OCI-LY1 (cell line): ENCODE data around the gene CUX1.

Source experiments
- H2AFZ ChIP-seq: fragments of 200-600 bp; sonication (generic), shearing (Covaris generic); 2 replicates; pipeline ENCODE4 v1.6.0; 2014; ENCODE audit warnings: antibody characterized with exemption, mild to moderate bottlenecking, low read length
- H3F3A ChIP-seq: fragments of 200-600 bp; sonication (generic), shearing (Covaris generic); 2 replicates; pipeline ENCODE4 v1.6.0; 2014; ENCODE audit warnings: mild to moderate bottlenecking, antibody characterized with exemption, low read length, moderate library complexity; ENCODE audit not compliant: insufficient read depth
- H3K27ac ChIP-seq: fragments of 200-600 bp; sonication (generic); 2 replicates; pipeline ENCODE4 v1.5.1; 2014; ENCODE audit warnings: low read length, mixed run types, mild to moderate bottlenecking, low read depth; ENCODE audit not compliant: poor library complexity, severe bottlenecking
- H3K27me3 ChIP-seq: fragments of 200-600 bp; sonication (generic); 2 replicates; pipeline ENCODE4 v1.6.0; 2014; ENCODE audit warnings: antibody characterized with exemption, mild to moderate bottlenecking, low read length, moderate library complexity; ENCODE audit not compliant: insufficient read depth
- H3K36me3 ChIP-seq: fragments of 200-600 bp; sonication (generic); 2 replicates; pipeline ENCODE4 v1.6.1; 2014; ENCODE audit warnings: mild to moderate bottlenecking, antibody characterized with exemption, low read length, moderate library complexity, mixed read lengths; ENCODE audit not compliant: insufficient read depth
- H3K4me1 ChIP-seq: fragments of 200-600 bp; sonication (generic); 2 replicates; pipeline ENCODE4 v1.5.1; 2014; ENCODE audit warnings: mild to moderate bottlenecking, low read length, moderate library complexity; ENCODE audit not compliant: insufficient read depth, severe bottlenecking
- H3K4me2 ChIP-seq: fragments of 200-600 bp; sonication (generic), shearing (Covaris generic); 2 replicates; pipeline ENCODE4 v1.6.1; 2014; ENCODE audit warnings: low read length
- H3K4me3 ChIP-seq: fragments of 200-600 bp; sonication (generic); 2 replicates; pipeline ENCODE4 v1.5.1; 2014; ENCODE audit warnings: low read length, low read depth, mild to moderate bottlenecking, mixed read lengths; ENCODE audit not compliant: poor library complexity, severe bottlenecking
- H3K79me2 ChIP-seq: fragments of 200-600 bp; shearing (Covaris generic); 2 replicates; pipeline ENCODE4 v1.6.1; 2016; ENCODE audit warnings: mixed run types, low read length, mixed read lengths; ENCODE audit not compliant: insufficient read depth
- H3K9ac ChIP-seq: fragments of 200-600 bp; sonication (generic), shearing (Covaris generic); 2 replicates; pipeline ENCODE4 v1.6.1; 2014; ENCODE audit warnings: mild to moderate bottlenecking, low read length, mixed read lengths
- H3K9me2 ChIP-seq: fragments of 200-600 bp; sonication (generic), shearing (Covaris generic); 2 replicates; pipeline ENCODE4 v1.6.1; 2014; ENCODE audit warnings: low read depth, mild to moderate bottlenecking, low read length, mixed read lengths
- H3K9me3 ChIP-seq: fragments of 200-600 bp; shearing (Covaris generic); 2 replicates; pipeline ENCODE4 v1.6.1; 2014; ENCODE audit warnings: low read length, mixed read lengths
- H4K20me1 ChIP-seq: fragments of 200-600 bp; sonication (generic), shearing (Covaris generic); 2 replicates; pipeline ENCODE4 v1.6.0; 2016; ENCODE audit warnings: mild to moderate bottlenecking, low read length; ENCODE audit not compliant: insufficient read depth
- EZH2 ChIP-seq: fragments of 200-600 bp; sonication (generic), shearing (Covaris generic); IDR thresholded peaks from 2 replicates; pipeline ENCODE4 v1.8.0; 2017; ENCODE audit warnings: borderline replicate concordance, mixed run types, mild to moderate bottlenecking, antibody characterized with exemption, low read length, moderate library complexity, mixed read lengths
- TF ChIP-seq, protein P1 (sequence below): fragments of 200-600 bp; sonication (generic), shearing (Covaris generic); IDR thresholded peaks from 2 replicates; pipeline ENCODE4 v1.5.1; 2017; ENCODE audit warnings: mild to moderate bottlenecking, antibody characterized with exemption, low read length, moderate library complexity, mixed read lengths

CUX1 gene

DNA sequence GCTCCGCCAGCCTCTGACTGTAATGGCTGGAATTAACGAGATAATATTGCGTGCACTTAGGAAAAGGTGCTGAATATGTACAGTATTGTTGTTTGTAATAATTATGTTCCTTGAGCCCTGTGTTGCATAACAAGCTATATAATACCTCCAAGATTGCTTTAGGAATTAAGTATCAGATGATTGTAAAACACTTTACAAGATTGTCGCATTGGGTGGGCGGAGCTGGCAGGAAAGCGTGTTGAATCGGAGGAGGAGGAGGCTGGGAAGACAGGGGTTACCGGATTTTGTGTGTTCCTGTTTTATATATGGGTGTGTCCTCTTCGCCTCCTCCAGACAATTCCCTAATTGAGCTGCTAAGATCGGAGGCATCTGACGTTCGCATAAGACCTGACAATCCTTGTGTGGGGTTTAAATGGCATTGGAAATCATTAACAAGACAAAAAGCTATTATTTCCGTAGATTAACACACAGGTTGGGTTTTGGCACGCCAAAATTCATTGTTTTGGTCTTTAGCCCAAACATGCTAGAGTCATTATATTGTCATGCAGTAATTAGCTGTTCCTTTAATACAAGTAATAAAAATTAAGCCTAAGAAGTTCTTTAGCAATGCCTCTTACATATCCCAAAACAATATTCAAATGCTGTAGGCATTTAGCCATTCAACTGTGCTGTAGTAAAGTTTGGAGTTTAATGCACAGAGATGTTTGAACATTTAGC lies 276.3 kb downstream of the CUX1 start:
- TF ChIP-seq EZH2 = no peak
- TF ChIP-seq, protein P1, sequence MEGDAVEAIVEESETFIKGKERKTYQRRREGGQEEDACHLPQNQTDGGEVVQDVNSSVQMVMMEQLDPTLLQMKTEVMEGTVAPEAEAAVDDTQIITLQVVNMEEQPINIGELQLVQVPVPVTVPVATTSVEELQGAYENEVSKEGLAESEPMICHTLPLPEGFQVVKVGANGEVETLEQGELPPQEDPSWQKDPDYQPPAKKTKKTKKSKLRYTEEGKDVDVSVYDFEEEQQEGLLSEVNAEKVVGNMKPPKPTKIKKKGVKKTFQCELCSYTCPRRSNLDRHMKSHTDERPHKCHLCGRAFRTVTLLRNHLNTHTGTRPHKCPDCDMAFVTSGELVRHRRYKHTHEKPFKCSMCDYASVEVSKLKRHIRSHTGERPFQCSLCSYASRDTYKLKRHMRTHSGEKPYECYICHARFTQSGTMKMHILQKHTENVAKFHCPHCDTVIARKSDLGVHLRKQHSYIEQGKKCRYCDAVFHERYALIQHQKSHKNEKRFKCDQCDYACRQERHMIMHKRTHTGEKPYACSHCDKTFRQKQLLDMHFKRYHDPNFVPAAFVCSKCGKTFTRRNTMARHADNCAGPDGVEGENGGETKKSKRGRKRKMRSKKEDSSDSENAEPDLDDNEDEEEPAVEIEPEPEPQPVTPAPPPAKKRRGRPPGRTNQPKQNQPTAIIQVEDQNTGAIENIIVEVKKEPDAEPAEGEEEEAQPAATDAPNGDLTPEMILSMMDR = no peak
- Histone ChIP-seq H3K9me3 (no peaks in the 10 kb centered on the region), H3K9ac (no peak overlapping the region), H3K27ac (no peak overlapping the region), H3F3A (no peaks in the 10 kb centered on the region), H3K27me3 (no peaks in the 10 kb centered on the region), H3K9me2 (no peaks in the 10 kb centered on the region), H3K4me2 (no peak overlapping the region), H3K4me1 (no peaks in the 10 kb centered on the region), H2AFZ (no peak overlapping the region), H4K20me1 (no peaks in the 10 kb centered on the region), H3K79me2 (peaks cover 20% of the 10 kb centered on the region), H3K36me3 (peaks cover 62% of the 10 kb centered on the region), H3K4me3 (no peak overlapping the region)

DNA sequence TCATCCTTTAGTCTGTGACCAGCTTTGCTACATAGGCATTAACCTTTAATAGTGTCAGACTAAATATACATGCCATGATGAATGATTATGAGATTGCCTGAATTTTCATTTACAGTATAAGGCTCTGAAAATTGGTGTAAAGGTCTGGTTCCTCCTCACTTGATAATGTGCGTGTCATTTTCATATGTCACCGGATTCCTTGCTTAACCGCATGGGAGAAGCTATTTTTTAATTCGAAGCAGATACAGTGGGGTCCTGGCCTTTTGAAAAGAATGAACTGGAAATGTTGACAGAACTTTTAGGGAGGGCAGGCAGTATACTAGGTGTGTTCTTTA lies 276.9 kb downstream of the CUX1 start:
- no peak overlapping the region for H3K9ac ChIP-seq
- TF ChIP-seq EZH2 = no peak
- TF ChIP-seq, protein P1 = no peak
- no peaks in the 10 kb centered on the region for H3F3A ChIP-seq
- H2AFZ ChIP-seq = no peak overlapping the region
- no peaks in the 10 kb centered on the region for H3K27me3 ChIP-seq
- H3K27ac ChIP-seq = no peak overlapping the region
- H3K9me3 ChIP-seq = no peaks in the 10 kb centered on the region
- peaks cover 62% of the 10 kb centered on the region for H3K36me3 ChIP-seq
- H4K20me1 ChIP-seq = no peaks in the 10 kb centered on the region
- H3K4me3 ChIP-seq = no peak overlapping the region
- H3K79me2 ChIP-seq = peaks cover 15% of the 10 kb centered on the region; the same call in 1 of the 2 replicates
- H3K4me2 ChIP-seq = no peak overlapping the region
- H3K9me2 ChIP-seq = no peaks in the 10 kb centered on the region
- no peaks in the 10 kb centered on the region for H3K4me1 ChIP-seq

DNA sequence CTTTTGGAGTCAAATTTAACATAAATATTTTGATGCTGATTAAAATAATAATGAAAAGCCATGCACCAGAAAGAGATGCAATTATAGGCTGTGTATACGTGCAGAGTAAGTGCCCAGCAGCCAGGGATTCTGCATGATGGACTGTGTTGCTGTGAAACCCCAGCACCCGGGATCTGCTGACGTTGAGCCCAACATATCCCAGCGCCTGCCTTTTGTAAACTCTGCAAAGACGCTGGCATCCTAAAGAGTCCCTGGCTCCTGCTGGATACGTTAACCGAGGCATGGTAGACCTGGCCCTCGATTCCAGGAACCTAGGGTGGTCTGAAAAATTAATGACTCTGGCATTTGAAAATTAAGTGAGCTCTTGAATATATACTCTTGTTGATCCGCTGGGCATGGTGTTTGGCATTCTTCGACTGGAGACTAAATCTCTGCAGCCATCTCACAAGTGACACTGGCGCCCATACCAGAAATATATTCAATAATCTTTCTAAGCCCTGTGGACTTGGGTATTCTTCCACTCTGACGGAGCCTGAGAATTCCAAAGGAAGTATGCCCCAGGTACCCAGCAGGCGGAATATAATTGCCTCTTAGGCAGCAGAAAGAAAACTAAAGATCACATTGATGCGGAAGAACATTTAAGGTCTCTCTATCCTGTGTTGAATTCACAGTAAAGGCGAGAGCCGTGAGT lies 278.0 kb downstream of the CUX1 start:
- Histone ChIP-seq H4K20me1 (no peaks in the 10 kb centered on the region), H3K4me3 (no peak overlapping the region), H3K27me3 (no peaks in the 10 kb centered on the region), H3K27ac (no peak overlapping the region), H3K9me3 (no peaks in the 10 kb centered on the region), H2AFZ (no peak overlapping the region), H3K9me2 (no peaks in the 10 kb centered on the region), H3F3A (no peaks in the 10 kb centered on the region), H3K36me3 (peaks cover 67% of the 10 kb centered on the region), H3K9ac (no peak overlapping the region), H3K4me2 (no peak overlapping the region), H3K4me1 (no peaks in the 10 kb centered on the region), H3K79me2 (peaks cover 6% of the 10 kb centered on the region; the same call in 1 of the 2 replicates)
- TF ChIP-seq EZH2 = no peak
- TF ChIP-seq, protein P1 = no peak
